ENCODE data around the gene FGFRL1. TPM values are rescaled to one million over a fixed set of nuclear protein-coding genes. Genes with fewer than 3 reads are reported as not detected.
A peak's percentile ranks its signal among the peaks of the same experiment; 100 is the strongest.

The FGFRL1 gene
- total and polyA plus RNA-seq, 2 of the 13 experiments (the other 11 are each of a cell fraction or from before 2014, with no cell fraction given): 19.1 to 30.6 TPM

DNA sequence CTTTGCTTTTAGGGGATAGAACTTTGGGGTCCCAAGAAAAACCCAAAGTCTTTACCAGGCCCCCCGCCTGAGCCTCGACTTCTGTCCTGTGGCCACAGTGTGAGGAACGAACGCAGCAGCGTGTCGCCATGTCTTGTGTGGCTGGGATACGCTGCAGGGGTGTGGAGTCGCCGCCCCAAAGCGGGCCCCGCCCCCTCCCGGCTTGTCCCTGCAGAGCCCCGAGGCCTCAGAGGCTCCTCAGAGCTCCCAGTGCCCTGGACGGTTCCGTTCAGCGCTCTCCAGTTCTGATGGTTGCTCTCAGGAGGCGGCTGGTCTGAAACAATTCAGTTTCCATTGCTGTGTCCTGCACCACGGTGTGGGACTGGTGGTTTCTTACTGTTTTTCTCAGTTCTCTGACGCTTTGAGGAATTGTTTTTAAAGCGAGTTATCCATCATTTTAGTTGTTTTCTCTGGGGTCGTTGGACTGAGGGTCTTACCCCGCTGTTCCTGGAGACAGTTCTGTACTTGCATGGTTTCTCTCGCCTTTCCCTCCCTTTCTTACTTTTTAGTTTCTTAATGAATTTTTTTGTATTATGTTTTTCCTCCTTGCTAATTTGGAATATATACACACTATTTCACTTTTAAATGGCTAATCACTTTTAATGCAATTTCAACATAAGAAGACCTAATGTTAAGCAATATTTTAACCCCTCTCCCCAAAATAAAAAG lies 26.1 kb upstream of the FGFRL1 start (continued):
- TF ChIP-seq, protein P1, sequence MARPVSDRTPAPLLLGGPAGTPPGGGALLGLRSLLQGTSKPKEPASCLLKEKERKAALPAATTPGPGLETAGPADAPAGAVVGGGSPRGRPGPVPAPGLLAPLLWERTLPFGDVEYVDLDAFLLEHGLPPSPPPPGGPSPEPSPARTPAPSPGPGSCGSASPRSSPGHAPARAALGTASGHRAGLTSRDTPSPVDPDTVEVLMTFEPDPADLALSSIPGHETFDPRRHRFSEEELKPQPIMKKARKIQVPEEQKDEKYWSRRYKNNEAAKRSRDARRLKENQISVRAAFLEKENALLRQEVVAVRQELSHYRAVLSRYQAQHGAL (CRISPR knock-in tag; IDR thresholded peaks at IDR 0.05; ENCODE audit: not compliant biosample characterization): no peak
- TF ChIP-seq, protein P2, sequence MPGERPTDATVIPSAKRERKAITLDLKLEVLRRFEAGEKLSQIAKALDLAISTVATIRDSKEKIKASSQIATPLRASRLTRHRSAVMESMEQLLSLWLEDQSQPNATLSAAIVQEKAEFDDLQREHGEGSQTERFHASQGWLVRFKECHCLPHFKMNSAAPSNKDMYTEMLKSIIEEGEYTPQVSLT (CRISPR knock-in tag; IDR thresholded peaks at IDR 0.05; ENCODE audit: borderline replicate concordance, low read depth): no peak
- TF ChIP-seq HNF4G (IDR thresholded peaks at IDR 0.05; ENCODE audit: borderline replicate concordance, low read depth, low read length) (no peak), HNF4G (CRISPR knock-in tag; IDR thresholded peaks at IDR 0.05; ENCODE audit: borderline replicate concordance, low read depth) (0 out of 2 replicates have a peak, but pooled peaks have one; percentile 32), HOXA9 (CRISPR knock-in tag; IDR thresholded peaks at IDR 0.05; ENCODE audit: borderline replicate concordance) (no peak), ZNF644 (CRISPR knock-in tag; IDR thresholded peaks at IDR 0.05; ENCODE audit: low read depth) (no peak), ZNF891 (CRISPR knock-in tag; IDR thresholded peaks at IDR 0.05) (no peak), EHMT2 (IDR thresholded peaks at IDR 0.05; ENCODE audit: borderline replicate concordance, low read depth, low read length) (no peak), HDAC1 (CRISPR knock-in tag; IDR thresholded peaks at IDR 0.05) (peak; percentile 6; the same call in 1 of the 2 replicates), RNF2 (conservative IDR thresholded peaks at IDR 0.05; ENCODE audit: low read depth) (no peak), ATRX (CRISPR knock-in tag; IDR thresholded peaks at IDR 0.05; ENCODE audit: borderline replicate concordance) (no peak), NPAS2 (CRISPR knock-in tag; IDR thresholded peaks at IDR 0.05; ENCODE audit: borderline replicate concordance) (no peak), ZZZ3 (CRISPR knock-in tag; IDR thresholded peaks at IDR 0.05; ENCODE audit: borderline replicate concordance) (no peak)
- TF ChIP-seq, protein P3, sequence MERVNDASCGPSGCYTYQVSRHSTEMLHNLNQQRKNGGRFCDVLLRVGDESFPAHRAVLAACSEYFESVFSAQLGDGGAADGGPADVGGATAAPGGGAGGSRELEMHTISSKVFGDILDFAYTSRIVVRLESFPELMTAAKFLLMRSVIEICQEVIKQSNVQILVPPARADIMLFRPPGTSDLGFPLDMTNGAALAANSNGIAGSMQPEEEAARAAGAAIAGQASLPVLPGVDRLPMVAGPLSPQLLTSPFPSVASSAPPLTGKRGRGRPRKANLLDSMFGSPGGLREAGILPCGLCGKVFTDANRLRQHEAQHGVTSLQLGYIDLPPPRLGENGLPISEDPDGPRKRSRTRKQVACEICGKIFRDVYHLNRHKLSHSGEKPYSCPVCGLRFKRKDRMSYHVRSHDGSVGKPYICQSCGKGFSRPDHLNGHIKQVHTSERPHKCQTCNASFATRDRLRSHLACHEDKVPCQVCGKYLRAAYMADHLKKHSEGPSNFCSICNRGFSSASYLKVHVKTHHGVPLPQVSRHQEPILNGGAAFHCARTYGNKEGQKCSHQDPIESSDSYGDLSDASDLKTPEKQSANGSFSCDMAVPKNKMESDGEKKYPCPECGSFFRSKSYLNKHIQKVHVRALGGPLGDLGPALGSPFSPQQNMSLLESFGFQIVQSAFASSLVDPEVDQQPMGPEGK (CRISPR knock-in tag; IDR thresholded peaks at IDR 0.05): peak; percentile 65
- TF ChIP-seq, protein P4, sequence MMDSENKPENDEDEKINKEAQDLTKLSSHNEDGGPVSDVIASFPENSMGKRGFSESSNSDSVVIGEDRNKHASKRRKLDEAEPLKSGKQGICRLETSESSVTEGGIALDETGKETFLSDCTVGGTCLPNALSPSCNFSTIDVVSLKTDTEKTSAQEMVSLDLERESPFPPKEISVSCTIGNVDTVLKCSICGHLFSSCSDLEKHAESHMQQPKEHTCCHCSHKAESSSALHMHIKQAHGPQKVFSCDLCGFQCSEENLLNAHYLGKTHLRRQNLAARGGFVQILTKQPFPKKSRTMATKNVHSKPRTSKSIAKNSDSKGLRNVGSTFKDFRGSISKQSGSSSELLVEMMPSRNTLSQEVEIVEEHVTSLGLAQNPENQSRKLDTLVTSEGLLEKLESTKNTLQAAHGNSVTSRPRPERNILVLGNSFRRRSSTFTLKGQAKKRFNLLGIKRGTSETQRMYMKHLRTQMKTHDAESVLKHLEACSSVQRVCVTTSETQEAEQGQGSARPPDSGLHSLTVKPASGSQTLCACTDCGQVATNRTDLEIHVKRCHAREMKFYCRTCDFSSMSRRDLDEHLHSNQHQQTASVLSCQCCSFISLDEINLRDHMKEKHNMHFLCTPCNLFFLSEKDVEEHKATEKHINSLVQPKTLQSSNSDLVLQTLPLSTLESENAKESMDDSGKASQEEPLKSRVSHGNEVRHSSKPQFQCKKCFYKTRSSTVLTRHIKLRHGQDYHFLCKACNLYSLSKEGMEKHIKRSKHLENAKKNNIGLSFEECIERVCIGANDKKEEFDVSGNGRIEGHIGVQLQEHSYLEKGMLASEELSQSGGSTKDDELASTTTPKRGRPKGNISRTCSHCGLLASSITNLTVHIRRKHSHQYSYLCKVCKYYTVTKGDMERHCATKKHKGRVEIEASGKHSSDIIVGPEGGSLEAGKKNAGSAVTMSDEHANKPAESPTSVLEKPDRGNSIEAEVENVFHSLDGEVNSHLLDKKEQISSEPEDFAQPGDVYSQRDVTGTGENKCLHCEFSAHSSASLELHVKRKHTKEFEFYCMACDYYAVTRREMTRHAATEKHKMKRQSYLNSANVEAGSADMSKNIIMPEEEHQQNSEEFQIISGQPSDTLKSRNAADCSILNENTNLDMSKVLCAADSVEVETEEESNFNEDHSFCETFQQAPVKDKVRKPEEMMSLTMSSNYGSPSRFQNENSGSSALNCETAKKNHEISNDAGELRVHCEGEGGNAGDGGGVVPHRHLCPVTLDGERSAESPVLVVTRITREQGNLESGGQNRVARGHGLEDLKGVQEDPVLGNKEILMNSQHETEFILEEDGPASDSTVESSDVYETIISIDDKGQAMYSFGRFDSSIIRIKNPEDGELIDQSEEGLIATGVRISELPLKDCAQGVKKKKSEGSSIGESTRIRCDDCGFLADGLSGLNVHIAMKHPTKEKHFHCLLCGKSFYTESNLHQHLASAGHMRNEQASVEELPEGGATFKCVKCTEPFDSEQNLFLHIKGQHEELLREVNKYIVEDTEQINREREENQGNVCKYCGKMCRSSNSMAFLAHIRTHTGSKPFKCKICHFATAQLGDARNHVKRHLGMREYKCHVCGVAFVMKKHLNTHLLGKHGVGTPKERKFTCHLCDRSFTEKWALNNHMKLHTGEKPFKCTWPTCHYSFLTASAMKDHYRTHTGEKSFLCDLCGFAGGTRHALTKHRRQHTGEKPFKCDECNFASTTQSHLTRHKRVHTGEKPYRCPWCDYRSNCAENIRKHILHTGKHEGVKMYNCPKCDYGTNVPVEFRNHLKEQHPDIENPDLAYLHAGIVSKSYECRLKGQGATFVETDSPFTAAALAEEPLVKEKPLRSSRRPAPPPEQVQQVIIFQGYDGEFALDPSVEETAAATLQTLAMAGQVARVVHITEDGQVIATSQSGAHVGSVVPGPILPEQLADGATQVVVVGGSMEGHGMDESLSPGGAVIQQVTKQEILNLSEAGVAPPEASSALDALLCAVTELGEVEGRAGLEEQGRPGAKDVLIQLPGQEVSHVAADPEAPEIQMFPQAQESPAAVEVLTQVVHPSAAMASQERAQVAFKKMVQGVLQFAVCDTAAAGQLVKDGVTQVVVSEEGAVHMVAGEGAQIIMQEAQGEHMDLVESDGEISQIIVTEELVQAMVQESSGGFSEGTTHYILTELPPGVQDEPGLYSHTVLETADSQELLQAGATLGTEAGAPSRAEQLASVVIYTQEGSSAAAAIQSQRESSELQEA (CRISPR knock-in tag; IDR thresholded peaks at IDR 0.05; ENCODE audit: not compliant biosample characterization): no peak
- TF ChIP-seq, protein P5, sequence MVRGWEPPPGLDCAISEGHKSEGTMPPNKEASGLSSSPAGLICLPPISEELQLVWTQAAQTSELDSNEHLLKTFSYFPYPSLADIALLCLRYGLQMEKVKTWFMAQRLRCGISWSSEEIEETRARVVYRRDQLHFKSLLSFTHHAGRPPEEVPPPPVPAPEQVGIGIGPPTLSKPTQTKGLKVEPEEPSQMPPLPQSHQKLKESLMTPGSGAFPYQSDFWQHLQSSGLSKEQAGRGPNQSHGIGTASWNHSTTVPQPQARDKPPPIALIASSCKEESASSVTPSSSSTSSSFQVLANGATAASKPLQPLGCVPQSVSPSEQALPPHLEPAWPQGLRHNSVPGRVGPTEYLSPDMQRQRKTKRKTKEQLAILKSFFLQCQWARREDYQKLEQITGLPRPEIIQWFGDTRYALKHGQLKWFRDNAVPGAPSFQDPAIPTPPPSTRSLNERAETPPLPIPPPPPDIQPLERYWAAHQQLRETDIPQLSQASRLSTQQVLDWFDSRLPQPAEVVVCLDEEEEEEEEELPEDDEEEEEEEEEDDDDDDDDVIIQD (CRISPR knock-in tag; IDR thresholded peaks at IDR 0.05; ENCODE audit: low read depth): no peak

All from HepG2 (cell line).